Measurements from ENCODE around the gene DDR2.

DNA sequence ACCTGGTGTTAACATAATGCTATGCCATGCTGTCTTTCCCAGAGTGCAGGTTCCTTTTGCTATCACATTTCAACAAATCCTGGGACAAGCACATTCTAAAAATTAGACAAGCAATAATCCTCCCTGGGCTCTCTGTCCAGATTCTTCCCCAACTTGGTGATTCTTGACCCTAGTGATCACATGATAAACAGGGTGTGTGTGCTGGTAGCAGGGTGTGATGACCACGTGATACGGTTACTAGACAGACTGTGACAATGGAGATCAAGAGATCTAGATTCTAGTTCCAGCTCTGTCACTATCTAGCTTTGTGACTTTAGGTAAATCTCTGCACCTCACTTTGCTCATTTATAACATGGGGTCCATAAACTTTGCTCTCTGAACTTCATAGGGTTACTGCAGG, 96.3 kb downstream of the DDR2 start:
- TF ChIP-seq, protein P1, sequence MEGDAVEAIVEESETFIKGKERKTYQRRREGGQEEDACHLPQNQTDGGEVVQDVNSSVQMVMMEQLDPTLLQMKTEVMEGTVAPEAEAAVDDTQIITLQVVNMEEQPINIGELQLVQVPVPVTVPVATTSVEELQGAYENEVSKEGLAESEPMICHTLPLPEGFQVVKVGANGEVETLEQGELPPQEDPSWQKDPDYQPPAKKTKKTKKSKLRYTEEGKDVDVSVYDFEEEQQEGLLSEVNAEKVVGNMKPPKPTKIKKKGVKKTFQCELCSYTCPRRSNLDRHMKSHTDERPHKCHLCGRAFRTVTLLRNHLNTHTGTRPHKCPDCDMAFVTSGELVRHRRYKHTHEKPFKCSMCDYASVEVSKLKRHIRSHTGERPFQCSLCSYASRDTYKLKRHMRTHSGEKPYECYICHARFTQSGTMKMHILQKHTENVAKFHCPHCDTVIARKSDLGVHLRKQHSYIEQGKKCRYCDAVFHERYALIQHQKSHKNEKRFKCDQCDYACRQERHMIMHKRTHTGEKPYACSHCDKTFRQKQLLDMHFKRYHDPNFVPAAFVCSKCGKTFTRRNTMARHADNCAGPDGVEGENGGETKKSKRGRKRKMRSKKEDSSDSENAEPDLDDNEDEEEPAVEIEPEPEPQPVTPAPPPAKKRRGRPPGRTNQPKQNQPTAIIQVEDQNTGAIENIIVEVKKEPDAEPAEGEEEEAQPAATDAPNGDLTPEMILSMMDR (IDR thresholded peaks at IDR 0.05) = no peak
- TF ChIP-seq POLR2A (IDR thresholded peaks at IDR 0.05) = no peak
